Gastroesophageal sphincter (tissue), 3 donors: ENCODE measurements around the gene WDR86.

ENCODE experiments used
- CTCF ChIP-seq, 4 experiments: fragments of 200-600 bp in 2 of 4; fragments of 450-650 bp in 2 of 4; sonication (generic) in 1 of 4; IDR thresholded peaks; one replicate each; pipeline ENCODE4 v1.5.1; 2017 to 2019; ENCODE audit warnings: antibody characterized with exemption in 4 of 4, mild to moderate bottlenecking in 2 of 4, moderate library complexity in 2 of 4
- POLR2AphosphoS5 ChIP-seq: sonication (generic); formaldehyde crosslinking; IDR thresholded peaks from one replicate; pipeline ENCODE4 v1.6.1; 2017; ENCODE audit warnings: antibody characterized with exemption

GRCh38 chr7:151411551-151411950 is 1.7 kb upstream of the WDR86 start:
- no peak for TF ChIP-seq CTCF (IDR thresholded peaks at IDR 0.05)
- TF ChIP-seq POLR2AphosphoS5: no peak
